Colonic mucosa (tissue), 4 donors: ENCODE measurements around the gene ADGB. TPM values are rescaled to one million over a fixed set of nuclear protein-coding genes. Genes with fewer than 3 reads are reported as not detected.
"Not testable (repeated sequence)": the region's sequence is repeated elsewhere in the genome, so short reads cannot be mapped to it uniquely, and the experiment has no call there.

Source experiments
- DNase-seq: peaks from one replicate; pipeline ENCODE4 v3.0.0-alpha.2; 2020
- H3K27ac ChIP-seq: fragments of 200-600 bp; one replicate; pipeline ENCODE4 v1.8.0; 2021
- H3K27me3 ChIP-seq: fragments of 200-600 bp; one replicate; pipeline ENCODE4 v1.8.0; 2021
- H3K36me3 ChIP-seq: fragments of 200-600 bp; one replicate; pipeline ENCODE4 v1.8.0; 2021
- H3K4me1 ChIP-seq: fragments of 200-600 bp; one replicate; pipeline ENCODE4 v1.8.0; 2021; ENCODE audit warnings: mild to moderate bottlenecking
- H3K4me3 ChIP-seq: fragments of 200-600 bp; one replicate; pipeline ENCODE4 v1.8.0; 2021
- H3K9ac ChIP-seq, 2 donors: one replicate each; pipeline ENCODE4 v1.7.0; 2013; ENCODE audit warnings: control low read depth in 2 of 2, low read depth in 2 of 2, low read length in 2 of 2
- H3K9me3 ChIP-seq: fragments of 200-600 bp; one replicate; pipeline ENCODE4 v1.8.0; 2021
- CTCF ChIP-seq: fragments of 200-600 bp; IDR thresholded peaks from one replicate; pipeline ENCODE4 v1.8.0; 2022; ENCODE audit warnings: antibody characterized with exemption, mild to moderate bottlenecking
- intact Hi-C: fragments of 100-400 bp; cut with DNase I; formaldehyde crosslinking; loops from one replicate; pipeline ENCODE4 v1.14.1; 2022
- total RNA-seq, 2 donors: library from RNA; stranded (reverse); fragmentation: NEBNext Ultra II Directional in 1 of 2; extraction: Animal tissue kit (Norgen Biotek cat#: 25700) in 1 of 2; gene quantifications; one replicate each; pipeline ENCODE4 v1.2.1, GENCODE V29; 2021
- donor health status: healthy.
- donor health status: DM: no; HTN: no; CAD: no.
- donor health status: DM: no; HTN: no; CAD: no.

ADGB gene
- total RNA-seq, 2 donors from 2014 or later = 0.57 to 0.72 TPM

- H3K27me3 ChIP-seq = no peaks in the 10 kb centered on the region
- no peak overlapping the region for H3K9ac ChIP-seq
- intact Hi-C loops = no loop called here
- no peaks in the 10 kb centered on the region for H3K4me1 ChIP-seq
- no peak for DNase-seq
- H3K4me3 ChIP-seq = no peak overlapping the region
- H3K27ac ChIP-seq = no peak overlapping the region
- no peak for TF ChIP-seq CTCF
- no peaks in the 10 kb centered on the region for H3K36me3 ChIP-seq
- H3K9me3 ChIP-seq = no peaks in the 10 kb centered on the region
These were observed 241.9 kb downstream of the ADGB start for GRCh38 chr6:146840641-146841040.

- no peak for TF ChIP-seq CTCF
- no peaks in the 10 kb centered on the region for H3K9me3 ChIP-seq
- H3K9ac ChIP-seq = no peak overlapping the region
- no peak overlapping the region for H3K4me3 ChIP-seq
- intact Hi-C loops = no loop called here
- H3K27me3 ChIP-seq = no peaks in the 10 kb centered on the region
- DNase-seq = no peak
- no peak overlapping the region for H3K27ac ChIP-seq
- H3K4me1 ChIP-seq = no peaks in the 10 kb centered on the region
- no peaks in the 10 kb centered on the region for H3K36me3 ChIP-seq
These were observed 248.7 kb downstream of the ADGB start for GRCh38 chr6:146847426-146847825.

- no peaks in the 10 kb centered on the region for H3K36me3 ChIP-seq
- no peak overlapping the region for H3K9ac ChIP-seq
- no peaks in the 10 kb centered on the region for H3K27me3 ChIP-seq
- TF ChIP-seq CTCF = no peak
- H3K4me1 ChIP-seq = no peaks in the 10 kb centered on the region
- no peak overlapping the region for H3K4me3 ChIP-seq
- no peak for DNase-seq
- no peak overlapping the region for H3K27ac ChIP-seq
- intact Hi-C loops = loop anchor here (10.0 kb wide), 1 partner anchor 344 kb away; no protein-coding TSS in a partner anchor
- no peaks in the 10 kb centered on the region for H3K9me3 ChIP-seq
These were observed 251.6 kb downstream of the ADGB start for GRCh38 chr6:146850238-146850896.

GRCh38 chr6:146850981-146851380 is 252.2 kb downstream of the ADGB start:
- H3K27ac ChIP-seq = no peak overlapping the region
- no peaks in the 10 kb centered on the region for H3K36me3 ChIP-seq
- no peaks in the 10 kb centered on the region for H3K27me3 ChIP-seq
- H3K9me3 ChIP-seq = no peaks in the 10 kb centered on the region
- no peak for TF ChIP-seq CTCF
- no peak for DNase-seq
- no peak overlapping the region for H3K4me3 ChIP-seq
- H3K4me1 ChIP-seq = no peaks in the 10 kb centered on the region
- H3K9ac ChIP-seq = no peak overlapping the region
- intact Hi-C loops = loop anchor here (10.0 kb wide), 1 partner anchor 344 kb away; no protein-coding TSS in a partner anchor

- no peak for DNase-seq
- Histone ChIP-seq H3K4me3 (no peak overlapping the region), H3K4me1 (no peaks in the 10 kb centered on the region), H3K9me3 (no peaks in the 10 kb centered on the region), H3K27ac (no peak overlapping the region), H3K9ac (no peak overlapping the region), H3K27me3 (no peaks in the 10 kb centered on the region), H3K36me3 (no peaks in the 10 kb centered on the region)
- no peak for TF ChIP-seq CTCF
- intact Hi-C loops = loop anchor here (10.0 kb wide), 1 partner anchor 343 kb away; no protein-coding TSS in a partner anchor
These were observed 253.1 kb downstream of the ADGB start for GRCh38 chr6:146851837-146852236.

- H3K27me3 ChIP-seq, H3K4me3 ChIP-seq, H3K9me3 ChIP-seq, H3K27ac ChIP-seq, DNase-seq, H3K36me3 ChIP-seq, H3K4me1 ChIP-seq, H3K9ac ChIP-seq: not testable (repeated sequence)
- intact Hi-C loops = loop anchor here (5.0 to 10.0 kb wide), 2 partner anchors 340 to 433 kb away; no protein-coding TSS in a partner anchor
These were observed 255.9 kb downstream of the ADGB start for GRCh38 chr6:146854521-146855255.
